CD4-positive, alpha-beta T cell treated with Interleukin-4 for 4 hours (primary cell): ENCODE data around the gene NUDT16L1.

ENCODE experiments used
- DNase-seq: peaks from one replicate; pipeline ENCODE4 v3.0.0-alpha.2; 2020

The NUDT16L1 gene

DNA sequence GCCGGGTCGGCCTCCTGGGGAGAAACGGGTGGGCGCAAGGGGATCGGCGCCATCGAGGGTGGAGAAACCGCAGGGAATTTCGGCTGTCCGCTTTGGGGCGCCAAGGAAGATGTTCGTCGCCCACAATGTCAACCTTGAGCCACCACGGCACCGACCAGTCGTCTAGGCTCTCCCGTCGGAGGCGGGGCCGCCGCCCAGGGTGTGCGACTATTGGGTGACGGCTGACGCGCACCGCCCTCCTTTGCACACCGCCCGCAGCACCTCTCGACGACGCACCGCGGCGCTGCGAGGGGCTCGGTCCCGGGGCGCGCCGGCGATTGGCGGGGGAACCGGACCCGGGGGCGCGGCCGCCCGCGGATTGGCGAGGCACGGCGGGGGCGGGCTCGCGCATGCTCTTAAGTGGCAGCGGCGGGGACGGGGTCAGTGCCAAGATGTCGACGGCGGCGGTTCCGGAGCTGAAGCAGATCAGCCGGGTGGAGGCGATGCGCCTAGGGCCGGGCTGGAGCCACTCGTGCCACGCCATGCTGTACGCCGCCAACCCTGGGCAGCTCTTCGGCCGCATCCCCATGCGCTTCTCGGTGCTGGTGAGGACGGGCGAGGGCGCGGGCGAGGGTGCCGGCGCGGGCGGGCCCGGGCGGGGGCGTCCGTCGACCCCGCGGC, at the start of gene NUDT16L1:
NUDT16L1 (plus strand) TSS at position 267 of the 660 bp plus-strand sequence; CDS start at position 432, 165 bp downstream.
- DNase-seq = peak; percentile 95

DNA sequence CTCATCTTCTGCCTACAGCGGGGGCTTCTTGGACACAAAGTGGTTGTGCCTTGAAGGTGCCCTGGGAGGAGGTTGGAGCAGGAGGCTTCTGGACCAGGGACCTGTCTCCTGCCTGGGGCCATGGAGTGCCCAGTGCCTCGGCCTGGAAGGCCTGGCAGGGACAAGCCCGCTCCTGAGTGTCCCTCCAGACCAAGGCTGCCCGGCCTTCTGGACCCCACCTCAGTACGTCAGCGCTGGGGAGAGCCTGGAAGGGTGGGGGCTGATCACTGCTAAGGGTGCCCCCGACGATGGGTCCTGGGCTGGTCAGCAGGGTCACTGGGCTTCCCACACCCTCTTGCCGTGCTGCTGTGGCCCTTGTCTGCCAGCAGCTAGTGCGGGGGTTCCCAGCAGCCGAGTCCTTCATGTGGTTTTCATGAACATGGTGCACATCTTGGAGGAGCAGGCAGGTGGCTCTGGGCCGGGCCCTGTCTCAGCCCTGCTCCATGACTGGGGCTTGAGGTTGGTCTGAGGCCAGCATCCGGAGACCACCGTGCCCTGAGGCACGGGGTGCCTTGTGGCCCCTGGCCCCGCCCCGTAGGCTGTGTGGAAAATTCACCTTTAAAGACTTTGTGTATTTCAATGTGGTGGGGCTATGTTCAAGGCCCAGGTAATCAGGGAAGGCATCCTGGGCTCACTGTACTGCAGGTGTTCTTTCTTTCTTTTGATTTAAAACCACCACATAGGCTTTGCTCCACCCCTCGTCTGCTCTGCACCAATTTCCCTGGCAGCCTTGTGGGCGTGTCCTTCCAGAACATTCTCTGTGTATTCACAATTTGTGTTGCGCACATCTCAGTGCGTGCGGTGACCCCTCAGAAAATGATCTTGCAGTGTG, 46.4 kb upstream of the NUDT16L1 start:
- no peak for DNase-seq

DNA sequence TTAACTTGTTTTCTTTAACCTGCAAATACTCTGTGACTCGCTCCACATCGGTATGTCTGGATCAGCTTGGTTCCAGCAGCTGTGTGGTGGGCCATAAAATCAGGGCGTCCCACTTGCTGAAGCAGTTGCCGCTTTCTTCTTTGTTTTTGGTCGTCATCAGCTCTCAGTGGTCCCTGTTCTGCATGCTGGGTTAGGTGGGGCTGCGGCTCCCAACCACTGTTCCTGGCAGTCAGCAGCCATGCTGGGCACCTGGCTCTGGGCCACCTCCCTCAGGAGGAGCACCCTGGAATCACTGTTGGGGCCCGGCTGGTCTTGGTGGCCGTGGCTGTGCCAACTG, 45.8 kb upstream of the NUDT16L1 start:
- DNase-seq = no peak

DNA sequence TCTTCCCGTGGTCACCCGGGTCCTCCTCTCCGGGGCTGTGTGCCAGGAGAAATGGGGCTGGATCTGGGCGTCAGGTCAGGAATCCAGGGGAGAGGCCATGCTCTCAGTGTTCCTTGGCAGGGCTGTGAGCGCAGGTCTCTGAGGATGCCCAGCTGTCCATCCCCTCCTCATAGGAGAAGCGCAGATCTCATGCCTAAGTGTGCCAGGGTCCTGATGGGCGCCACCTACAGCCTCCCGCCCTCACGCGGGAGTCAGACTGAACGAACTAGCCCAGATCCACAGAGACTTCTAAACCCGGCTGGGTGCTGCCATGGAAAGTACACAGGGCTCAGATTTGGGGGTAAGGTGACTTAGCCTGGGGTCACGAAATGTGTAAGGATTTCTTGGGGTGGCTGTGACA, 44.4 kb upstream of the NUDT16L1 start:
- DNase-seq = no peak

DNA sequence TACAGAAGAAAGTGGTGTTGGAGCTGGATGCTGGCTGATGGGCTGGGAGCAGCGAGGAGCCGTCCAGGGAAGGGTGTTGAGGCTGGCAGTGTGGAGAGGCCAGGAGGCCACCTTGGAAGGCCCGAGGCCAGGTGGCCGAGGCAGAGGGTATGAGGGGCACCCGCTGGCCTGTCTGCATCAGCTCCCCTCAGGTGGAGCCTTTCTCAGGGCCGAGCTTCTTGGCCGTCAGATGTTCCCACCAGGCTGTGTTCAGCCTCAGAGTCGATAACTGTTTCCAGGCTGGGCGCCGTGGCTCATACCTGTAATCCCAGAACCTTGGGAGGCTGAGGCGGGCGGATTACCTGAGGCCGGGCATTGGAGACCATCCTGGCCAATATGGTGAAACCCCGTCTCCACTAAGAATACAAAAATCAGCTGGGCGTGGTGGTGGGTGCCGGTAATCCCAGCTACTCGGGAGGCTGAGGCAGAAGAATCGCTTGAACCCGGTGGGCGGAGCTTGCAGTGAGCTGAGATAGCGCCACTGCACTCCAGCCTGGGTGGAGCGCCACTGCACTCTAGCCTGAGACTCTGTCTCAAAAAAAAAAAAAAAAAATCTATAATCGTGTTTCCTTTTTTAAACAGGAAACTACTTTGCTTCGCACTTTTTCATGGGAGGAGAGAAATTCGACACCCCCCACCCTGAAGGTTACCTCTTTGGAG, 43.5 kb upstream of the NUDT16L1 start:
- no peak for DNase-seq

DNA sequence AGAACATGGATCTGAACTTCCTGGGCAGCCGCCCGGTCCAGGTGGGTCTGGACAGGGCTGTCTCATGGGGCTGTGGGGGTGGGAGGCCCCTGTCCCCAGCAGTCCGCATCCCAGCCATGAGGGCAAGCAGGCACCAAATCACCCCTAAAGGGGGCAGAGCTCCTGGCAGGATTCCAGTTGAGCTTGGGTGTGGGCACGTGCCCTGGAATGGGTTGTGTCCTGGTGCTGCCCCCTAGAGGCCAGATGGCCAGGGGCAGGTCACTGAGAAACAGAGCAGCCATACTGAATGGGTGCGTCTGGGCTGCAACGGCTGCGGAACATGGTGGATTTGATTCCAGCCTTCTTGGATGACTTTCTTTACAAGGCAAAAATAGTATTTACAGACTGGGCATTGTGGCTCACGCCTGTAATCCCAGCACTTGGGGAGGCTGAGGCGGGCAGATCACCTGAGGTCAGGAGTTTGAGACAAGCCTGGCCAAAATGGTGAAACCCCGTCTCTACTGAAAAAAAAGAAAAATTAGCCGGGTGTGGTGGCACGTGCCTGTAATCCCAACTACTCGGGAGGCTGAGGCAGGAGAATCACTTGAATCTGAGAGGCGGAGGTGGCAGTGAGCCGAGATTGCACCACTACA, 42.8 kb upstream of the NUDT16L1 start:
- peak; percentile 64 for DNase-seq

DNA sequence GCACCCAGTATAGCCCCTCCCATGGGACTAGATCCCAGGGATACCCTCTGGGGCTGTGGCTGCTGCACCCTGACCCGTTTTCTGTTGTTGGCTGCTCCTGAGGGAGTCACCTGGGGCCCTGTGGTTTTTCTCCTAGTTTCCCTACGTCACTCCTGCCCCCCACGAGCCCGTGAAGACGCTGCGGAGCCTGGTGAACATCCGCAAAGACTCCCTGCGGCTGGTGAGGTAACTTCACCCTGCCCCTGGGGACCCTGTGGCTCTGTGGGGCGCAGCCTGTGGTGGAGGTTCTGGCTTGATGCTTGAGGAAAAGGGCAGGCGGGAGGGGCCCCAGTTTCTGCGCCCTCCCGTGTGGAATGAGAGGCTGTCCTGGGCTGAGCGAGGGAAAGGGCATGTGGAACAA, 41.5 kb upstream of the NUDT16L1 start:
- DNase-seq = no peak

DNA sequence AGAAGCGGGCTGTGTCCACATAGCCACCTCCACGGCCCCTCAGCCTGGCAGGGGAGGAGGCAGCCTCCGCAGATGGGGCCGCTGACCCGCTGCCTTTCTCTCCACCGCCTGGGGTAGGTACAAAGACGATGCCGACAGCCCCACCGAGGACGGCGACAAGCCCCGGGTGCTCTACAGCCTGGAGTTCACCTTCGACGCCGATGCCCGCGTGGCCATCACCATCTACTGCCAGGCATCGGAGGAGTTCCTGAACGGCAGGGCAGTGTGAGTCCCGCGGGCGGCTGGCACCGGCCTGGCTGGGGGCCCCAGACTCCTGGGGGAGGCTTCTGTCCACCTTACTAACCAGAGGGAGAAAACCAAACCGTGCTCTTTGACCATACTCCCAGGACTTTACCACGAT, 40.8 kb upstream of the NUDT16L1 start:
- no peak for DNase-seq

DNA sequence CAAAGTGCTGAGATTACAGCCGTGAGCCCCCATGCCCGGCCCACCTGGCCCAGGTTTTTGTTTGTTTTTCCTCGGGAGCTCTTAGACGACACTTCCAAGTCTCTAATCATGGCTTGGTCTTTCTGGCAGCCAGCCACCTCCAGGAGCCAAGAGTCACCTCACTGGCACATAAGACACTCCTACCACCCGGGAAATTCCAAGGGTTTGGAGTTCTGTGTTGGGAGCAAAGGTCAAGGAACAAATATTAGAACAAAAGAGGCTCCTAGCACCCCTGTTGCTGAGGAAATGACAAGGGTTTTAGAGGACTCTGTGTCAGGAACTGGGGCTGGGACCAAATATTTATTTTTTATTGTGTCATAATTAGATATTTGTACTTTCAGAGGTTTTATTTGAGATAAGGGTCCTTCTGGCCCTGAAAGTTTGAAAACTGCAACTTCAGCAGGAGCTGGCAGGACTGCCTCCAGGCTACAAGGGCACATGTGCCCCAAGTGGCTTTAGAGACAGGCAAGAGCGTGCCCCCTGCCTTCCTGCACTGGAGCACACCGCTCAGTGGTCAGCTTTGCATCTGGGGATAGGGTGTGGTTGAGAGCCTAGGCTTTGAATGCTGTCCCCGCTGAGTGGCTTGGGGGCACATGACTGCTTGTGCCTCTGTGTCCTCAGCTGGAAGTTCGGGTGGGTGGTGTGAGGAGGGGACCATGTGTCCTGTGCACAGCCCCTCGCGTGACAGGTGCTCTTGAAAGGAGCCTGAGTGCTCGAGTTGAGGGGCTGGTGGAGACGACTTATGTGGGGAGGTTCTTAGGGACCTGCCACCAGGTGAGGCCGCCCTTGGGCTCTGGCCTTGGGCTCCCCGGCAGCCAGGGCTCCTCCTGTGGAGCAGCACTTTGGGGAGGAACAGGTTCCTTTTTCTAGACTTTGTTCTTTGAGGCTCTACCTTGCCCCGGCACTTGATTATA, 39.1 kb upstream of the NUDT16L1 start:
- no peak for DNase-seq

DNA sequence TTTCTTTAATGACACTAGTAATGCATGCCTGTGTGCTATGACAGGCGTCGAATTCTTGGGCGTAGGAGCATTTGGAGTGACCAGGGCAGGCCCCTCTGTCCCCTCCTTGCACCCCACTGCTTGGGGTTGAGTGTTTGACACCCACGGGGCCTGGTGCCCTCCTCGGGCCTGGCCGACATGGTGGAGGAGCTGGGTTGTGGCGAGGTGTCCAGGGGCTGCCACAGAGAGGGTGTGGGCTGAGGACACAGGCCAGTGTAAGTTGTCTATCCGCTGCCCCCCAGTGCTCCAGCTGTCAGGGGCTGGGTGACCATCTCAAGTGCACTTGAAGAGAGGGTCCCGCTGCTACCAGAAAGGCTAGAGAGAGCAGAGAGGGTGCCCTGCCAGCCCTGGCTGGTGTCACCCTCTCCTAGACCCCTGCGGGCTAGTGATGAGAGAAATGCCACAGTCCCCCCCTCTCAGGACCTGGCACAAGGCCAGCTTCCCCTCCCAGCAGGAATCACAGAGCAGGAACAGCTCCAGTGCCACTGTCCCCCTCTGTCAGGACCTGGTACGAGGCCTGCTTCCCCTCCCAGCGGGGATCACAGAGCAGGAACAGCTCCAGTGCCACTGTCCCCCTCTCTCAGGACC, 38.3 kb upstream of the NUDT16L1 start:
- no peak for DNase-seq

DNA sequence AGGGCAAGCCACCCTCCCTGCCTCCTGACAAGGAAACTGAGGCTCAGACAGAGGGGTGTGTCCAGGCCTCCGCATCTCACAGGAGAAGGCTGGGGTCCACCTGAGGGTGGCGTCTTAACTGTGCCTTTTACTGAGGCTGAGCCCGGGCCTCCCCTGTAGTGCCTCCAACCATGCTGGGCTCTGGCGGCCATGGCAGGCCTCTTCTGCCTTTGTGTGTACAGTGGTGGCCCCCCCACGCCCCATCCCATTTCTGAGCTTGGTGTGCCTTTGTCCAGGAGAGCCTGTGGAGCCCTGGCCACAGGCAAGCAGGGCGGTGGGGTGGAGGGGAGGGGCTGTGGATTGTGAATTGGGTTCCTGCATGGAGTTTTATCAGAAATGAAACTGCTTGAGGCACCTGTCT, 37.6 kb upstream of the NUDT16L1 start:
- DNase-seq = no peak

DNA sequence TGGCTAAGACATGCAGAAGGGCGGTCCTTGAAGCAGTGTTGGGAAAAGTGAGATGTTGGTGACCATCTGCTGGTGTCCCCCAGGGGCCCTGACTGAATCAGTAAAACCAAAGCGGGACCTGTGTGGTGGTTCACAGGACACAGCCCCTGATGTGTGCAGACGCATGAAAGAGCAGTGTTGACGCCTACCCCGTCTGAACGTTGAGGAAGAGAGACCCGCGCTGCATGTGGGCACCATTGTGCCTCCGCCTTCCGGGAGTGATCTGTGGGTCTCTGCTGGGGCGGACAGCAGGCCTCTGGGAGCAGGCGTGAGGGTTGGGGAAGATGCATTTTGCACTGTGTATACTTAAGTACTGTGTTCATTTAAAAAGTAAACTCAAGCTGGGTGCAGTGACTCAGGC, 37.1 kb upstream of the NUDT16L1 start:
- DNase-seq = no peak

DNA sequence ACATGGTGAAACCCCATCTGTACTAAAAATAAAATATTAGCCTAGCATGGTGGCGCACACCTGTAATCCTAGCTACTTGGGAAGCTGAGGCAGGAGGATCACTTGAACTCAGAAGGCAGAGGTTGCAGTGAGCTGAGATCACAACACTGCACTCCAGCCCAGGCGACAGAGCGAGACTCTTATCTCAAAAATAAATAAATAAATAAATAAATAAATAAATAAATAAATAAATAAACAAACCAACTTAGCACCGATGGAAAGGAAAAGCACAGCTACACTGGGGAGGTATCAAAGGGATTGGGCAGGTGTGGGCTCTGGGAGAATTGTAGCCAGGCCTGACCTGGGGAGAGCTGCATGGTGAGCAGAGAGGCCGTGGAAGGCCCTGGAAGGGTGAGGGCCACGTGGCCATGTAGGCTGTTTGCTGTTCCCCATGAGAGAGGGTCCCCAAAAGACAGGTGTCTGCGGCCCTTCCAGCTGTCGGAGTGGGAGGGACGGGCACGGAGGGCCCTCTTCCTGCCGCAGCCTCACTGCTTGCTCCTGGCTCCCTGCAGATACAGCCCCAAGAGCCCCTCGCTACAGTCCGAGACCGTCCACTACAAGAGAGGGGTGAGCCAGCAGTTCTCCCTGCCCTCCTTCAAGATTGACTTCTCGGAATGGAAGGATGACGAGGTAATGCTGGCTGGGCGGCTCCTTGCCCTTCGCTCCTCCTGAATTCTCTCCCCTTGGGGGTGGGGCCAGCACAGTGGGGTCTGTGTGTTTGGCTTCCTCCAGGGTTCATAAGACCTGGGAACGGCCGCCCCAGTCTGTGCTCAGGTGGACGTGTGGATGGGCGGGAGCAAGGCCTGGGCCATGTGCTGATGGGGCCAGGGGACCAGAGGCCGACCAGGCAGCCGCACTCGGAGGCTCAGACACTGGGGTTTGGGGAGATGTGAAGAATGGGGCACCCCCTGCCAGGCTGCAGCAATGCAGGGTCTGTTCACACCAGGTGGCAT, 36.4 kb upstream of the NUDT16L1 start:
- DNase-seq = no peak

DNA sequence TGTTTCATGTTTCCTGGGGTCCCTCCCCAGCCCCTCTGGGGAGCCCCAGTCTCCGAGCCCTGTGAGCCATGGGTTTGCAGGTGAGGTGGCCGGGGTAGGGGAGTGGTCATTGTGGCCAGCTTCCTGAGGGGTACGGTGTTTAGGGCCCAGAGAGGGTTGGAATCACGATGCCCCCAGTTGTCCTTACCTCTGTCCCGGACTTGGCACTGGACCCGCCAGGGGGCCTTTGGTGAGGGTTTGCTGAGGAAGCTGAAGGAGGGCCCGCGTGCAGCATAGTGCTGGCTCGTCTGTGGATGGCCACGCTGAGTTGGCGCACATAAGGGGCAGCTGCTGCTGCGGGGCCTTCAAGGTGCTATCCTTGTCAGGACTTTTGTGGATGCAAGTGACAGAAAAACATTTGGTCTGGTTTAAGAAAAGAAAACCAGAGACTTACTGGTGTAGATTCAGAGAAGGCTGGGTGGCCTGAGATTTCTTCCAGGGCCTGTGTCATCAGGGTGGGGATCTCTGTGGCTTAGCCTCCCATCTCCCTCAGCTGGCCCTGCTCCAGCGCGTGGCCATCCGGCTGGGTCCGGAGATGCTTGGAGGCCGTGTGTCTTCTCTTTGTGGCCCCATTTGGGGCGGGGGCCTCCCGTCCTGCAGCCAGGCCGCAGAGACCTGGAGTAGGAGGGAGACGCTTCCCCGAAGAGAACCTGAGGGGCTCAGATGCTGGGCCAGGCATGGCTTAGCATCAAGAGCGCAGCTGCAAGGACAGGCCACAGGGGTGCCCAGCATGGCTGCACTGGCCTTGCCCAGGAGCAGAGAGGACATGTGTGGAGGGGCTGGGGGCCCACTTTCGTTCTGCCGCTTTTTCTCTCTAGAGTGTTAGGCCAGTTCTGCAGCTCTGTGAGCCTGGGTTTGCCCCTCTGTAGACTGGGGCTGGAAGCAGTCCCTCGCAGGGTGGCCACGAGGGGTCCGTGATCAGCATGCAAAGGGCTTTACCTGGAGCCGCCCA, 33.7 kb upstream of the NUDT16L1 start:
- no peak for DNase-seq

DNA sequence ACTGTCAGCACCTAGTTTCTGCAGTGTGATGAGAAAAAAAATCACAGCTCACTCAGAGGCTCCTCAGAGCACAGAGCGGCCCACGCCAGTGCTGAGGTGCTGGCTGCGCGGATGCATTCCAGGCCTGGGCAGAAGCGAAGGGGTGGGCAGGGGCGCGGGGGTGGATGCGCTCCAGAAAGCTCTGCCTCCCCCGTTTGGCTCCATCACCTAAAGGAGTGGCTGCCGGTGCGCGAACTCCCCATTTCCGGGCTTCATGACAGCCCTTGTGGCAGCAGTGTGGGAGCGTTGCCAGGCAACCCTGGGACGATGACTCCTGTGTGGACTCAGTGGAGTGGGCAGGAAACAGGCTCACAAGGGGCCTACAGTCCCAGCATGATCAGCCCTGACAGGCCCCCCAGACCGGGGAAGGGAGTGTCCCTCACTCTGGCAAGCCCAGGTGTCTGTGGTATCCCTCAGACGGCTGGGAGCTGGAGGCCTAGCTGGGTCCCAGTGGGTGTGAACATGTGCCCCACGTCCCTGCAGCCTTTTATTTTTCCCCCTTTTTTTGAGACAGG, 32.8 kb upstream of the NUDT16L1 start:
- peak; percentile 80 for DNase-seq

DNA sequence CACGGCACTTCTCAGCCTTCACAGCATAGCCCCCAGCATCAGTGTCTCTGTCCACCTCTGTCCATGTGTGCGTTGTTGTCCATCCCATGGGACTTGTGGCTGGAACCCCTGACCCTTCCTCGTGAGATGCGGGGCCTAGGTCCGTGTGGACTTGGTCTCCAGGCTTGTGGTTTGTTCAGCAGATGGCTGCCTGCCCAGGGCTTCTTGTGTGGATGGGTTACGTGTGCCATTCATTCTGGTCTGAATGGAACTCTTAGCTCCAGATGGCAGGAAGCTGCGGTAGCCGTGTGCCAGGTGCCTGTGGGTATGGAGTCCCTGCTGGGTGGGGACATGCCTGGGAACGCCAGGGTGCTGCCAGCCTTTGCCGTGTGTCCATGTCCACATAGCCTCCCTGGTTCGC, 31.7 kb upstream of the NUDT16L1 start:
- no peak for DNase-seq

DNA sequence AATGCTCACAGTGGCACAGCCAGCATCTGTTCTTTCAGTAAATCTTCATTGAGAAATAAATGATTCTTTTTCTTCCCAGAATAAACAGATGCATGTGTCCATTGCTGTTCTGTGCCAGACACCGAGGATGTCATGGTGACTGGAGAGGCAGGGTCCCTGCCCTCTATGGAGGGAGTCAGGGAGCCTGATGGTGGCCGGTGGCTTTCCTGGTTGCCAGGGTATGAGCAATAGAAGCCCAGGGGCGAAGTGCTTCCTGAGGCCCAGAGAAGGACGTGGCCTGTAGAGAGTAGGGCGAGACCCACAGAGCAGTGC, 29.9 kb upstream of the NUDT16L1 start:
- DNase-seq = no peak

DNA sequence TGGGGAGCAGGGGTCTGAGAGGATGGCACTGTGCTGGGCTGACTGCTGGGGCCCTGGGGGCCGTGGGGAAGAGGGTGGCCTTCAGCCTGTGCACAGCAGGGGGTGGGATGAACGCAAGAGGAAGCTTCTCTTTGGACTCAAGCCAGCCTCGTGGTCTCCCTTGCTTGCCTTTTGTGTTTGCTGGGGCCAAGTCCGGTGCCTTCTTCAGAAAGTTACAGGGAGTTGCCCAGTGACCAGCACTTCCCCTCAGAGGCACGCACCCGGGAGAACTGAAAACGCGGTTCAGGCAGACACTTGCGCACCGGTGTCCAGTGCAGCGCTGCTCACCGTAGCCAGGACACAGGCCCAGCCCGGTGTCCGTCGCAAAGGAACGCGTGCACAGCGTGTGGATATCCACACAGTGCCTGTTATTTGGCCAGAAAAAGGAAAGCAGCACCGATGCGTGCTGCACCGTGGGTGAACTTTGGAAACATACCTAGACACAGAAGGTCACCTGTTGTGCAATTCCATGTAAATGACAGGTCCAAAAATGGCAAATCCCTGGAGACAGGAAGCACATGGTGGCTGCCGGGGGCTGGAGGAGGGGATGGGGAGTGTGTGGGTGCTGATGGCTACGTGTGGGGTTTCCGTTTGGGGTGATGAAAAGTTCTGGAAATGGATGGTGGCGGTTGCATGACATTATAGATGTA, 29.4 kb upstream of the NUDT16L1 start:
- DNase-seq = peak; percentile 16
